AG04450 (cell line): ENCODE data around the gene OBSCN. TPM values are rescaled to one million over a fixed set of nuclear protein-coding genes. Genes with fewer than 3 reads are reported as not detected.

Experiments used
- CTCF ChIA-PET: fragments of 300-600, 350-600 bp; formaldehyde crosslinking; extraction: SDS; loops from one replicate; lab custom pipeline; 2022; ENCODE audit warnings: antibody characterized with exemption, inconsistent platforms; lab: Charles Lee
- POLR2A ChIA-PET: fragments of 350-600 bp; formaldehyde crosslinking; extraction: SDS; loops from one replicate; lab custom pipeline; 2021; ENCODE audit warnings: antibody characterized with exemption, inconsistent platforms; lab: Yijun Ruan, JAX
- DNase-seq: peaks from one replicate; pipeline ENCODE4 v3.0.0-alpha.2; 2011; ENCODE audit warnings: low read depth, low spot score
- H3K27ac ChIP-seq: one replicate; pipeline ENCODE4 v1.5.1; 2012; ENCODE audit warnings: low read depth, low read length, control low read depth
- H3K27me3 ChIP-seq: one replicate; pipeline ENCODE4 v1.6.0; 2012; ENCODE audit warnings: low read length; ENCODE audit not compliant: control insufficient read depth, insufficient read depth
- H3K4me3 ChIP-seq: 2 replicates; pipeline ENCODE4 v1.5.1; 2011; ENCODE audit warnings: mild to moderate bottlenecking, low read depth, low read length, control low read depth
- H3K9me3 ChIP-seq: 2 replicates; pipeline ENCODE4 v1.5.1; 2012; ENCODE audit warnings: low read length; ENCODE audit not compliant: control insufficient read depth, insufficient read depth
- polyA plus RNA-seq: library from polyadenylated mRNA; depleted of rRNA; stranded (reverse); fragments of >200 nt; gene quantifications from 2 replicates; pipeline ENCODE4 v1.2.3, GENCODE V29; 2011
- TF ChIP-seq, protein P1 (sequence below): IDR thresholded peaks from 2 replicates; pipeline ENCODE4 v1.5.1; 2011; ENCODE audit warnings: low read depth, low read length, control low read depth, inconsistent platforms

OBSCN gene
- polyA plus RNA-seq, 1 experiment, result 3.9 TPM

DNA sequence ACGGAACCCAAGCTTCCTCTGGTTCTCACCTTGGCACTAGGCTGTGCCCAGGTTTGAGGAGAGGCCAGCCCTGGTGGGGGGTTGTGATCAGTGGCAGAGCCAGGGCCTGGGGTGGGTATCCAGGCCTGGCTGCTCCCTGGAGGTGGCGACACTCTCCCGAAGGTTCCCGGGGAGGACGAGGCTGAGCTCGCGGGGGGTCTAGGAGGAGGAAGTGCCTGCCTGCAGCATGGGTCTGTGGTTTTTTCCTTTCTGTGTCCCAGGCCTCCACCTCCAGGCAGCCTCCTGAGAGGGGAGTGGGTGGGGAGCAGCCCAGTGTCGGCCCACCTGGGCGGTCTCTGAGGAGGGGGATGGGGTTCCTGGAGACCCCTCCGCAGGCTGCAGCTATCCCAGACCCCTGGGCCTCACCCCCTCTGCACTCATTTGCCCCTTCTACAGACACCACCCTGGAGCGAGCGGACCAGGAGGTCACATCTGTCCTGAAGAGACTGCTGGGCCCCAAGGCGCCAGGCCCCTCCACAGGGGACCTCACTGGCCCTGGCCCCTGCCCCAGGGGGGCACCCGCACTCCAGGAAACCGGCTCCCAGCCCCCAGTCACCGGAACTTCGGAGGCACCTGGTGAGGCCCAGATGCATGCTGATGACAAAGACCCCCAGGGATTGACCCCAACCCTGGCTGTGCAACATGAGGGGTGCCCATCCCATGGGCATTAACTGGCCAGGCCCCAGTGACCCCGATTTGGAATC, 154.5 kb downstream of the OBSCN start:
- H3K27ac ChIP-seq, result no peak overlapping the region
- H3K9me3 ChIP-seq, result no peaks in the 10 kb centered on the region; the same call in 1 of the 2 replicates
- CTCF ChIA-PET, result interaction anchor here (0.6 kb wide), 1 partner anchor 45 kb away, joined by 9 read pairs; the partner anchor contains the start of gene TRIM11
- DNase-seq, result no peak
- peaks cover 2% of the 10 kb centered on the region for H3K27me3 ChIP-seq
- TF ChIP-seq, protein P1, sequence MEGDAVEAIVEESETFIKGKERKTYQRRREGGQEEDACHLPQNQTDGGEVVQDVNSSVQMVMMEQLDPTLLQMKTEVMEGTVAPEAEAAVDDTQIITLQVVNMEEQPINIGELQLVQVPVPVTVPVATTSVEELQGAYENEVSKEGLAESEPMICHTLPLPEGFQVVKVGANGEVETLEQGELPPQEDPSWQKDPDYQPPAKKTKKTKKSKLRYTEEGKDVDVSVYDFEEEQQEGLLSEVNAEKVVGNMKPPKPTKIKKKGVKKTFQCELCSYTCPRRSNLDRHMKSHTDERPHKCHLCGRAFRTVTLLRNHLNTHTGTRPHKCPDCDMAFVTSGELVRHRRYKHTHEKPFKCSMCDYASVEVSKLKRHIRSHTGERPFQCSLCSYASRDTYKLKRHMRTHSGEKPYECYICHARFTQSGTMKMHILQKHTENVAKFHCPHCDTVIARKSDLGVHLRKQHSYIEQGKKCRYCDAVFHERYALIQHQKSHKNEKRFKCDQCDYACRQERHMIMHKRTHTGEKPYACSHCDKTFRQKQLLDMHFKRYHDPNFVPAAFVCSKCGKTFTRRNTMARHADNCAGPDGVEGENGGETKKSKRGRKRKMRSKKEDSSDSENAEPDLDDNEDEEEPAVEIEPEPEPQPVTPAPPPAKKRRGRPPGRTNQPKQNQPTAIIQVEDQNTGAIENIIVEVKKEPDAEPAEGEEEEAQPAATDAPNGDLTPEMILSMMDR, result no peak
- POLR2A ChIA-PET, result no interaction called here
- no peak overlapping the region for H3K4me3 ChIP-seq

DNA sequence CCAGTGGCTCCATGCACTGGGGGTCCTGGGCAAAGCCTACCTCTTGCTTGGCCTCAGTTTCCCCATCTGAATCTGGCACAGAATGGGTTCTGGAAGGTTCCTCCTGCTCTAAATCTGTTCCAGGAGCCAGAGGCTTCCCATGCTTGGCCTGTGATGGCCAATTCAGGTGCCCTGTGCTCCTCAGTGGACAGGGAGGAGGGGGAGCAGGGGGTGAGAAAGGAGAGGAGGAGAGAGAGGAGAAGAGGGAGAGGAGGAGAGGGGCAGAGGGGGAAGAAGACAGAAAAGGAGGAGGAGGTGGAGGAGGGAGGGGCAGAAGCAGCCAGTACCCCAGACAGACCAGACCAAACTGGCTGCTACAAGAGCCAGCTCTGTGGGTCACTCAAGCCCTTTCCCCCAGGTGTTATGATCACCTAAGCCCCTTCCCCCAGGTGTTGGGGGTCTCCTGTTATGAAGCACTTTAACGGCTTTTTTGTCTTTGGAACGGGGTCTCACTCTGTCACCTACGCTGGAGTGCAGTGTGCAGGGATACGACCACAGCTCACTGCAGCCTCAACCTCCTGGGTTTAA, 155.1 kb downstream of the OBSCN start:
- peaks cover 2% of the 10 kb centered on the region for H3K27me3 ChIP-seq
- ChIA-PET CTCF (no interaction called here), POLR2A (no interaction called here)
- no peak for DNase-seq
- H3K4me3 ChIP-seq, result no peak overlapping the region
- H3K9me3 ChIP-seq, result no peaks in the 10 kb centered on the region; the same call in 1 of the 2 replicates
- TF ChIP-seq, protein P1, result no peak
- no peak overlapping the region for H3K27ac ChIP-seq

DNA sequence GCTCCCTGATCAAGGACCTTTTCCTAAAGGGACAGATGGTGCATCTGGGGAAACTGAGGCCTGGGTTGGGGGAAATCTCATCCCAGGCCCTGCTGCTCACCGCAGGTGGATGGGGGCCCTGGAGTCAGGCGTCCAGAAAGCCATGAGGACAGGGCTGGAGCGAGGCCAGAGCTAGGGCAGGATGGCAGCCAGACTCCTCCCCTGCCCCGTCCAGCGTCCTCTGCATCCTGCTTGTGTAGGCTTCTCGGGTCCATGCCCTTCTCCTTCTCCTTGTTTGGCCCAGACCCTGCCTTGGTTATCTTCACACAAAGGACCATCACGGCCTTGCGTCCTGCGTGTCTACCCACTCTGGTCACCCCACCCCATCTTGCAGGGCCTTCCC, 155.8 kb downstream of the OBSCN start:
- ChIA-PET CTCF (no interaction called here), POLR2A (no interaction called here)
- Histone ChIP-seq H3K9me3 (no peaks in the 10 kb centered on the region; the same call in 1 of the 2 replicates), H3K27ac (no peak overlapping the region), H3K4me3 (no peak overlapping the region), H3K27me3 (peaks cover 2% of the 10 kb centered on the region)
- TF ChIP-seq, protein P1, result no peak
- no peak for DNase-seq

DNA sequence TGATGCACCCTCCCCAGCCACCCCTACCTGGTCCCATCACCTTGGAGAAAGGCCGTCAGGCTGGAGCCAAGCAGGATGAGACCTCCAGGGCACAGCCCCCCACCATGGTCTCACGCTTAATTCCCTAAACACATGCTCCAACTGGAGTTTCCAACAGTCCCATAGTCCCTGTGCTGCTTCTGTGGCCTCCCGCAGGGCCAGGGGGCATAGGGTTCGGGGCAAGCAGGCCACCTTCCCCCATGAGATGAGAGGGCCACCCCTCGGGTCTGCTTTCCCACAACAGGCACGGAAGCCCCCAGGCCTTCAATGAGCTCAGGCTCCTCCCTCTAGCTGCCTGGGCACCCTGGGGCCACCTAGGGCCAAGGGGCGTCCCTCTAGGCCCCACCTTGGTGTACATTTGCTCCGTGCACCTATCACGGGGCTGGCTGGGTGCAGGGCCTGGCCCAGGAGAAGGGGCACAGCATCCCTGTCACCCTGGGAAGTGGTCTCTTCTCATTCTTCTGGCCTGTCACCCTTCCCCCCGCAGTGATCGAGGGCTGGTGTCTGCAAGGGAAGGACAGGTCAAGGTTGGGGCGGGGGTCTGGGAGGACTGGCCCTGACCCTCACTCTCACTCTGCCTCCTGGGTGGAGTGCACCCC, 156.3 kb downstream of the OBSCN start:
- no peak overlapping the region for H3K4me3 ChIP-seq
- CTCF ChIA-PET, result no interaction called here

More for the DNA sequence above, 156.3 kb downstream of the OBSCN start:
- no peak for DNase-seq
- H3K9me3 ChIP-seq, result no peaks in the 10 kb centered on the region; the same call in 1 of the 2 replicates
- TF ChIP-seq, protein P1, result no peak
- POLR2A ChIA-PET, result no interaction called here
- peaks cover 2% of the 10 kb centered on the region for H3K27me3 ChIP-seq
- H3K27ac ChIP-seq, result no peak overlapping the region
